ENCODE results near the gene TFAP2A. TPM values are rescaled to one million over a fixed set of nuclear protein-coding genes. Genes with fewer than 3 reads are reported as not detected.

The TFAP2A gene
- total and polyA plus RNA-seq, 7 donors: 0.13 to 0.36 (median 0.27) TPM; not detected in 2

- no peak for DNase-seq
- Histone ChIP-seq H3K4me3 (peak overlapping the region in 3 of 4 donors; percentile 20 to 31 (median 20)), H3K36me3 (no peaks in the 10 kb centered on the region), H3K27me3 (peaks cover 84 to 99% (median 94%) of the 10 kb centered on the region in 3 donors), H3K27ac (no peak overlapping the region), H3K9me3 (no peaks in the 10 kb centered on the region), H3K4me1 (peaks cover 0 to 56% (median 47%) of the 10 kb centered on the region in 4 donors)
- intact Hi-C loops (cut with DNase I): no loop called here
- WGBS, 2 donors: 4 to 8% methylated on average over 37 of the region's 37 CpGs
- no peak for TF ChIP-seq POLR2AphosphoS5 (IDR thresholded peaks at IDR 0.05)
- no peak for TF ChIP-seq CTCF (IDR thresholded peaks at IDR 0.05)
- no peak for TF ChIP-seq POLR2A (IDR thresholded peaks at IDR 0.05)
- TF ChIP-seq EP300 (IDR thresholded peaks at IDR 0.05): no peak
Observed at GRCh38 chr6:10413850-10414738, 780 bp downstream of the TFAP2A start.

GRCh38 chr6:10413262-10413849, 1.5 kb downstream of the TFAP2A start:
- H3K4me1 ChIP-seq: peaks cover 0 to 56% (median 47%) of the 10 kb centered on the region in 4 donors
- peak overlapping the region; percentile 48 to 70 (median 64) for H3K4me3 ChIP-seq
- TF ChIP-seq POLR2A (IDR thresholded peaks at IDR 0.05) (no peak), EP300 (IDR thresholded peaks at IDR 0.05) (no peak), POLR2AphosphoS5 (IDR thresholded peaks at IDR 0.05) (no peak), CTCF (IDR thresholded peaks at IDR 0.05) (no peak)
- H3K27ac ChIP-seq: peak overlapping the region; percentile 58 to 72 (median 62)
- intact Hi-C loops (cut with DNase I): no loop called here
- 5% methylated on average over 31 of the region's 31 CpGs for WGBS, 2 donors
- no peak for DNase-seq
- H3K27me3 ChIP-seq: peaks cover 85 to 99% (median 94%) of the 10 kb centered on the region in 3 donors
- H3K36me3 ChIP-seq: no peaks in the 10 kb centered on the region
- H3K9me3 ChIP-seq: no peaks in the 10 kb centered on the region

GRCh38 chr6:10412461-10413261, 2.2 kb downstream of the TFAP2A start:
- TF ChIP-seq CTCF (IDR thresholded peaks at IDR 0.05) (no peak), POLR2A (IDR thresholded peaks at IDR 0.05) (no peak), EP300 (IDR thresholded peaks at IDR 0.05) (no peak), POLR2AphosphoS5 (IDR thresholded peaks at IDR 0.05) (no peak)
- 1% methylated on average over 82 of the region's 82 CpGs for WGBS, 2 donors
- no peaks in the 10 kb centered on the region for H3K36me3 ChIP-seq
- peak overlapping the region; percentile 58 to 72 (median 62) for H3K27ac ChIP-seq
- no peaks in the 10 kb centered on the region for H3K9me3 ChIP-seq
- peak overlapping the region; percentile 48 to 70 (median 64) for H3K4me3 ChIP-seq
- no peak for DNase-seq
- peaks cover 84 to 99% (median 94%) of the 10 kb centered on the region in 3 donors for H3K27me3 ChIP-seq
- peaks cover 0 to 56% (median 47%) of the 10 kb centered on the region in 4 donors for H3K4me1 ChIP-seq
- intact Hi-C loops (cut with DNase I): no loop called here

- no peak for TF ChIP-seq POLR2A (IDR thresholded peaks at IDR 0.05)
- peak in 3 of 4 donors; percentile 20 to 70 (median 68) for TF ChIP-seq POLR2AphosphoS5 (IDR thresholded peaks at IDR 0.05)
- no peak for TF ChIP-seq CTCF (IDR thresholded peaks at IDR 0.05)
- H3K27me3 ChIP-seq: peaks cover 81 to 99% (median 92%) of the 10 kb centered on the region in 3 donors
- no peak for DNase-seq
- peaks cover 0 to 53% (median 44%) of the 10 kb centered on the region in 4 donors for H3K4me1 ChIP-seq
- H3K4me3 ChIP-seq: peak overlapping the region; percentile 48 to 70 (median 64)
- no peaks in the 10 kb centered on the region for H3K9me3 ChIP-seq
- intact Hi-C loops (cut with DNase I): no loop called here
- WGBS, 2 donors: 1% methylated on average over 36 of the region's 36 CpGs
- H3K36me3 ChIP-seq: no peaks in the 10 kb centered on the region
- peak overlapping the region; percentile 58 to 72 (median 62) for H3K27ac ChIP-seq
Observed at GRCh38 chr6:10411971-10412460, 2.9 kb downstream of the TFAP2A start.
